ENCODE data around the gene SETD1B.

GRCh38 chr12:121813951-121814350, 10.1 kb downstream of the SETD1B start:
- TF ChIP-seq SMC3 (IDR thresholded peaks at IDR 0.05; ENCODE audit: low read depth, low read length): no peak
- no peak for TF ChIP-seq MXI1 (IDR thresholded peaks at IDR 0.05; ENCODE audit: borderline replicate concordance, low read depth, low read length)
- no peak for TF ChIP-seq MAFK (IDR thresholded peaks at IDR 0.05; ENCODE audit: low read depth, low read length)
- TF ChIP-seq CTCF (conservative IDR thresholded peaks at IDR 0.05; ENCODE audit: low read depth, low read length): no peak
- TF ChIP-seq, protein P1, sequence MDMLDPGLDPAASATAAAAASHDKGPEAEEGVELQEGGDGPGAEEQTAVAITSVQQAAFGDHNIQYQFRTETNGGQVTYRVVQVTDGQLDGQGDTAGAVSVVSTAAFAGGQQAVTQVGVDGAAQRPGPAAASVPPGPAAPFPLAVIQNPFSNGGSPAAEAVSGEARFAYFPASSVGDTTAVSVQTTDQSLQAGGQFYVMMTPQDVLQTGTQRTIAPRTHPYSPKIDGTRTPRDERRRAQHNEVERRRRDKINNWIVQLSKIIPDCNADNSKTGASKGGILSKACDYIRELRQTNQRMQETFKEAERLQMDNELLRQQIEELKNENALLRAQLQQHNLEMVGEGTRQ (IDR thresholded peaks at IDR 0.05; ENCODE audit: low read depth, low read length): no peak
- no peak for TF ChIP-seq POLR2A (IDR thresholded peaks at IDR 0.05; ENCODE audit: low read depth, low read length)
- no peak for TF ChIP-seq CHD1 (IDR thresholded peaks at IDR 0.05; ENCODE audit: low read depth, low read length)
- no peak for TF ChIP-seq RAD21 (IDR thresholded peaks at IDR 0.05; ENCODE audit: low read length)
- no peak for TF ChIP-seq ELK1 (IDR thresholded peaks at IDR 0.05; ENCODE audit: borderline replicate concordance, low read depth, low read length)

Data from IMR-90 (cell line).